T1000 (cell line): ENCODE measurements around the gene KRT40.

ENCODE experiments used
- DNase-seq: peaks from one replicate; lab custom pipeline; 2025; ENCODE audit warnings: mixed read lengths; lab: John Stamatoyannopoulos, UW

KRT40 gene

DNA sequence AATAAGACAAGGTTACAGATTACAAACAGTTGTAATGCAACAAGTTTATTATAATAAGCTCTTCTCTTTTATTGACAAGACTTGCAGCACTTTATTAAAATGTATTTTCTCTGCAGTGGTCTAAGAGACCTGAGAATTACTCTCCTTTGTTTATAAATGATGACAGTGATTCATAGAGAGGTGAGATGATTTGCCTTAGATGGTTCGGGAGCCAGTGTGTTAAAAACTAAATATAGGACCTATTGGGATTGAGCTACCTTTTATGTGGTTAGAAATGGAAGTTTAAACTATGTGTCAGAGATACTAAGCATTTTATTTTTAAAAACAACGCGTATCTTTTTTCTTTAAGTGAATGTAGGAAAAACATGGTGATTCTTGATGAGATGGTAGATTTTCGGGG is 12.7 kb upstream of the KRT40 start:
- no peak for DNase-seq

DNA sequence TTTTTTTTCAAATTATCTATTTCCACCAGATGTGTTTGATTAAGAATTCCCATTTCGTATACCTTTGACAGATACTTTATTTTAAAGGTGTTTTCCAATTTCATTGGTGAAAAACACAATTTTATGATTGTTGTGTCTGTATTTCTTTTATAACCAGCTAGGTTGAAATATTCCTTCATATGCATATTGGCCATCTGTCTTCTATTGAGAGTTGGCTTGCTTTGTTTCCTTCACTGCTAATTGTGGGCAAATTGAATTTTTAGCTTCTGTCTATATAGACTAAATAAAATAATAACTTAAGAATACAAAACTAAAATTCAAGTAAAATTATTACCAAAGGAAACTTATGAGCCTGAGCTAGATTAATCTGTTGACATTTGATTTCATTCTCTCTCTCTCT is 11.0 kb upstream of the KRT40 start:
- no peak for DNase-seq

DNA sequence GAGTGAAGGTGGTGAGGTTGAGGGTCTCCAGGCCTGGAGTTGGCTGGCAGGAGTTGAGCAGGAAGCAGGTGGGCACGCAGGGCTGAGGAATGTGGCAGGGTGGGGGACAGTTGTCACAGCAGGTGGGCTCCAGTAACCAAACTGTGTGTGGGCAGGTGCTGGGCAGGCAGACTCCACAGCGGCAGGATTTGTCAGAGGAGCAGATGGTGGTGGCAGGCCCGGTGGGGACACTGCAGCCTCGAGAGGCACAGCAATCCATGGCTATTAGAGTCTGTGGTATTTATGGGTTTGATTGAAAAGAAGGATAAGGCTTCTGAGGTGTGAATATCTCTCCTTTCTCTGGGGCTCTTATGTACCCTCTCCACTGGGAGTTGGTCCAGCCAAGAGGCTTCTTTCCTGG is 9.7 kb upstream of the KRT40 start, which contains the start of gene KRTAP3-3:
Gene KRTAP3-3, minus strand, starts transcription at position 326 of the 400 bp plus-strand sequence. Its CDS starts 67 bp downstream, at position 259.
- no peak for DNase-seq

- DNase-seq: no peak
Observed at GRCh38 chr17:40993084-40993483, 9.0 kb upstream of the KRT40 start.

- DNase-seq: no peak
Observed at GRCh38 chr17:40992666-40993065, 8.5 kb upstream of the KRT40 start.

DNA sequence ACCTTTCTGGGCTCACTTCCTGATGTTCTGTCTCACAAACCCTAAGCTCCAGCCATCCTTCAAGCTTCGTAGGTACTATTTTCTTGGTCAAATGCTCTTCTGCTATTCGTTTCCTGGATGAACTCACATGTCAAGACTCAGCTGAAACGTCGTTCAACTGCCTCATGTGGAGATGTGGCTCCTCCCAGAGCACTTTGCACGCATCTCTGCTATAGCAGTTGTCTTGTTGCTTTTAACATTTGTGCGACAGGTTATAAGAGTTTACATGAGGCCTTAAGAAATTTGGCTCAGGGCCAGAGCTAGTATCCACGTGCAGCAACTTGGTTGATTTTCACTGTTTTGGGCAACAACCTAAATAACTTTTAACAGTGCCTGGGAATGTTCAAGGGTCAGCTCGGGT is 2.8 kb upstream of the KRT40 start:
- DNase-seq: no peak

GRCh38 chr17:40981115-40981514 is 3.0 kb downstream of the KRT40 start:
- DNase-seq: no peak

DNA sequence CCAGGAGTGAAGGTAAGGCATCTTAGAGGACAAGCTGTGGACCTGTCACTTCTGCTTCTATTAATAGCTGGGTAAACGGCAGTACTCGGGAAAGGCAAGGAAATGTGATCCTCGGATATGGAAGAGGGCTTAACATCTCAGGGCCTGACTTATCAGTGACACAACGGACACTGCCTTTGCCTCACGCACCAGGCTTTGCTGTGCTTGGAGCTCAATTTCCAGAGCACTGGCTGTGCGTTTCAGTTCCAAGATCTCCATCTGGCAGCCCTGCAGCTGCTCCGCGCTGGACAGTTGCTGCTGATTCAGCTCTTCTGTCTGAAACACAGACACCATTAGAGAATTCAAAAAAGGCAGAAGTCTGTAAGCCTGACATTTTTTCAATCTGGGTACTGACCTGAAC is 3.5 kb downstream of the KRT40 start:
- DNase-seq: no peak

DNA sequence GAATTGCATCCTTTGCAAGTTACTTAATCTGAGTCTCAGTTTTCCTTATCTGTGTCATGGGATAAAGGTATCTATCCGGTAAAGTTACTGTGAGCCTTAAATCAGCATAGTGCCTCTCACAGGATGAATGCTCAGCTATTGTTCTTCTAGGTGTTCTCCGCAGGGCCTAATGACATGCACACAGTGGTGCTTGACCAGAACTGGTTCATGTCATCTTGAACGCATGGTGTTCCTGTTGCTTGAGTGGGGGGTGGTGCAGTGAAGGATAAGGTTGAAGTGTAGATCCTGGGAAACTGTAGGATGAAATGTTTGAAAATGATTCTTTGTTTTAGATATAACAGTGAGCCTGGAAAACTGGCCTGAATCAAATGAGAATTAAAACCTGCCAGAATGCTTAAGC is 4.0 kb downstream of the KRT40 start:
- DNase-seq: no peak

DNA sequence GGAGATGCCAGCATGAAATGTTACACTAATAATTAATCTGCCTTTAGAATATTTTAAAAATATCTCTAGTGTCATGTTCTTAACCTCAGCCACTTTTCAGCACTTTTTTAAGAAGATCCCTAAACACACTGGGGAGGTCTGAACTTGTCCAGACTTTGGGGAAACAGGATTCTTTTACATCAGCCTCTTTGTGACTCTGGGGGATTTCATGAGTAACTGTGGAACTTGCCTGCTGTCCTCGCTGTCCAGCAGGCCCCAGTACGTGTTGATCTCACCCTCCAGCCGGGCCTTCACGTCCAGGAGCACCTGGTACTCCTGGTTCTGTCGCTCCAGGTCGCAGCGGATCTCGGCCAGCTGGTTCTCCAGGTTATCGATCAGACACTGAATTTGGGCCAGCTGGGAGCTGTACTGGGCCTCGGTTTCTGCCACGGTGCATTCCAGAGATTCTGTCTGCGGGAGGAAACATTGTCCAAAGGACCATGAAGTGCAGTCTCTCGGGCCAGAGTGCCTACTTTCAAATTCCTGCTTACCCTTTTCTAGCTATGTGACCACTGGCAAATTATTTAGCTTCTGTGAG is 5.5 kb downstream of the KRT40 start:
- DNase-seq: no peak

GRCh38 chr17:40975516-40975915 is 8.6 kb downstream of the KRT40 start:
- DNase-seq: no peak

DNA sequence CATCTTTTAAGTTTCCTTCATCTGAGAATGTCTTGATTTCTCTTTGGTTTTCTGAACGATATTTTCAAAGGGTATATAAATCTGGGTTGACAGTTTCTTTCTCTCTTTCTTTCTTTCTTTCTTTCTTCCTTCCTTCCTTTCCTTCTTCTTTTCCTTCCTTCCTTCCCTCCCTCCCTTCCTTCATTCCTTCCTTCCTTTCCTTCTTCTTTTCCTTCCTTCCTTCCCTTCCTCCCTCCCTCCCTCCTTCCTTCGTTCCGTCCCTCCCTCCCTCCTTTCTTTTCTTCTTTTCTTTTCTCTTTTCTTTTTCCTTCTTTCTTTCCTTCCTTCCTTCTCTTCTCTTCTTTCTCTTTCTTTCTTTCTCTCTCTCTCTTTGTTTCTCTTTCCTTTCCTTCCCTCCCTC is 9.8 kb downstream of the KRT40 start:
- no peak for DNase-seq

- DNase-seq: no peak
Observed at GRCh38 chr17:40967582-40967981, 16.5 kb downstream of the KRT40 start.

- DNase-seq: no peak
Observed at GRCh38 chr17:40966848-40967247, 17.3 kb downstream of the KRT40 start, which contains the start of gene KRT39. KRT39 (minus strand) TSS chr17:40966948; CDS start chr17:40966856, 92 bp downstream.

- no peak for DNase-seq
Observed at GRCh38 chr17:40963838-40964237, 20.3 kb downstream of the KRT40 start.

- DNase-seq: no peak
Observed at GRCh38 chr17:40962059-40962561, 22.0 kb downstream of the KRT40 start.

DNA sequence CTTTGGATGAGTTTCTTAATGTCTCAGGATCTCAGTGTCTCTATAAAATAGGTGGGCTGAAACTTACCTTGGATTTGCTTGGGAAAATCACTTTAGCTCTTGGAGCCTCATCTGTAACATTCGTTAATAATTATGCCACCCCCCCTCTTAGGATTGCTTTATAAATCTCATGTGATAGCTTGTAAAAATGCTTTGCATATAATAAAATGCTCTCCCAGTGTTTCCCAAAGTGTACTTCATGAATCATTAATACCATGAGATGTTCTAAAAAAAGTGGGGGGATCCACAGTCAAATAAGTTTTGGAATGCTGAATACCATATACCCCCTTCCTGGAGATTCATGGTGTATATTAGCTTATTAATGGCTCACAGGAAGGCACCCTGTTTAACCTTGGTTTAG is 22.5 kb downstream of the KRT40 start:
- DNase-seq: no peak

GRCh38 chr17:40960144-40960543 is 24.0 kb downstream of the KRT40 start:
- DNase-seq: no peak

DNA sequence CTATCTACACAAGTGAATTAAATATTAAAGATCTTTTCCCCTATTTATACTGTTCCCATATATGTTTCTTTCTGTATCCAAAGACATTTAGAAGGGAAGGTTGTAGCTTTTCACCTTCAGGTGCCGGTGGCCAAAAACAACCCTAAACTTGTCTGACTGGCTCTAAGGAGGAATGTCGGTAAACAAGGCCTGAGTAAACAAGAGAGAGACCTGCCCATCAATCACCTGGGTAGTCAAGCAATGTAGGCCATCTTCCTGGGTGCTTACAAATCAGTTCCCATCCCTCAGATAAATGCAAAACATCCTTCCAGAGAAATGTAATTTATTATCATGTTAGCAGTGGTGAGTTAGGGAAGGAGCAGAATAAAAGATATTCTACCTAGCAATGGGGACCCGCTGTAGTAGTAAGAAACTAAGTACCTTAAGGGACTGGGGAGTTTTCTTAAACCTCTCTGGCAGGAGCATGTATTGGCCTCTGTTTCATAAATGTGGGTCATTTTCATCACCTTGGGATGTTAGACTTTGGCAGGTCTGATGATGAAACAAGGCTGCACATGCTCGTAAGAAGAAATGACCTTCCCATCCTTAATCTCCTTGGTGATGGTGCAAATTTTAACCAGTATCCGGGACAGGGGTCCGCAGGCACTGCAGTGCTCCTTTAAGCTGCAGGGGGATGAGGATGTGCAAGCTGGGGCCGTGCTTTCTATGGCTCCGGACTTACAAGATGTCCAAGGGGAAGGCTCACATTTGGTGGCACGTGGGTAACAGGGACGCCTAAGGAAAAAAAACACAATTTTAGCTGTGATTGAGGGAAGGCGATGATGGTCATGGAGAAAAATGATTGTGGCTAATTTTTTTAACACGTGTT is 25.8 kb downstream of the KRT40 start:
- no peak for DNase-seq

GRCh38 chr17:40956401-40957254 is 27.5 kb downstream of the KRT40 start:
- peak; percentile 36 for DNase-seq

DNA sequence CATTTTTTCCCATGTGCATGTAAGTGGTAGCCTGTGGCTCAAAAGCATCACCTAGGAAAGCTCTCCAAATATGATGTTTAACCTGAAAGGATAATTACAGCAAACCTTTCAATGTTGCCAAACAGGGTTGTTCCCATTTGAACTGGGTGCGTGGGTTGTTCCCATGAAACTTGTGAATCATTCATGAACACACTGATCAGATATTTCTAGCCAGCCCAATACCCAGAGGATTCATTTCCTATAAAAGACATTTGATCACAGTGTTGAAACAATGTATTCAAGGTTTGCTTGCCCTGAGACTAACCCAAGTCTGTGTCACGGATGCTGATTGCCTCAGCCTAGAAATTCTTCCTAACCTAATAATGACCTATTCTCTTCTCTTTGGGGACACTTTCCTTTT is 30.2 kb downstream of the KRT40 start:
- DNase-seq: peak; percentile 4

DNA sequence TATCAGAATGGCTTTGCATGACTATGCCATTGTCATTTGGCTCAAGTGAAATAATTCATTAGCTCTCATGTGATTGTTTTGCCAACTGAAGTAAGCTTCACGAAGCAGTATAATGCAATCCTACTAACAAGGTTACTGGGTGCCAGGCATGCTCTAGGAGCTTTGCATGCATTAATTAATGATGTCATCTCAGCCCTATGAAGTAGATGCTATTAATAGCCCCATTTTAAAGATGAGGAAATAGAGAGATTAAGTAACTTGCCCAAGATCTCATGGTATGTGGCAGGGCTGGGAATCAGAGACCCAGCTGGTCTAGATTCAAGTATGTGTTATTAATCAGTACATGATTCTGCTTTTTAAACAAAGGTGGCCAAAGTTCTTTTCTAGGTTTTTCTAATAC is 31.5 kb downstream of the KRT40 start:
- DNase-seq: no peak
